GM21717 (cell line): ENCODE measurements around the gene SRRM1.
A peak's percentile ranks its signal among the peaks of the same experiment; 100 is the strongest.

ENCODE experiments used
- ATAC-seq: cut with Tn5 transposase; IDR thresholded peaks from one replicate; pipeline ENCODE4 v1.9.1; 2021; ENCODE audit warnings: mild to moderate bottlenecking, moderate library complexity; ENCODE audit not compliant: unreplicated experiment

SRRM1 gene, protein sequence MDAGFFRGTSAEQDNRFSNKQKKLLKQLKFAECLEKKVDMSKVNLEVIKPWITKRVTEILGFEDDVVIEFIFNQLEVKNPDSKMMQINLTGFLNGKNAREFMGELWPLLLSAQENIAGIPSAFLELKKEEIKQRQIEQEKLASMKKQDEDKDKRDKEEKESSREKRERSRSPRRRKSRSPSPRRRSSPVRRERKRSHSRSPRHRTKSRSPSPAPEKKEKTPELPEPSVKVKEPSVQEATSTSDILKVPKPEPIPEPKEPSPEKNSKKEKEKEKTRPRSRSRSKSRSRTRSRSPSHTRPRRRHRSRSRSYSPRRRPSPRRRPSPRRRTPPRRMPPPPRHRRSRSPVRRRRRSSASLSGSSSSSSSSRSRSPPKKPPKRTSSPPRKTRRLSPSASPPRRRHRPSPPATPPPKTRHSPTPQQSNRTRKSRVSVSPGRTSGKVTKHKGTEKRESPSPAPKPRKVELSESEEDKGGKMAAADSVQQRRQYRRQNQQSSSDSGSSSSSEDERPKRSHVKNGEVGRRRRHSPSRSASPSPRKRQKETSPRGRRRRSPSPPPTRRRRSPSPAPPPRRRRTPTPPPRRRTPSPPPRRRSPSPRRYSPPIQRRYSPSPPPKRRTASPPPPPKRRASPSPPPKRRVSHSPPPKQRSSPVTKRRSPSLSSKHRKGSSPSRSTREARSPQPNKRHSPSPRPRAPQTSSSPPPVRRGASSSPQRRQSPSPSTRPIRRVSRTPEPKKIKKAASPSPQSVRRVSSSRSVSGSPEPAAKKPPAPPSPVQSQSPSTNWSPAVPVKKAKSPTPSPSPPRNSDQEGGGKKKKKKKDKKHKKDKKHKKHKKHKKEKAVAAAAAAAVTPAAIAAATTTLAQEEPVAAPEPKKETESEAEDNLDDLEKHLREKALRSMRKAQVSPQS

DNA sequence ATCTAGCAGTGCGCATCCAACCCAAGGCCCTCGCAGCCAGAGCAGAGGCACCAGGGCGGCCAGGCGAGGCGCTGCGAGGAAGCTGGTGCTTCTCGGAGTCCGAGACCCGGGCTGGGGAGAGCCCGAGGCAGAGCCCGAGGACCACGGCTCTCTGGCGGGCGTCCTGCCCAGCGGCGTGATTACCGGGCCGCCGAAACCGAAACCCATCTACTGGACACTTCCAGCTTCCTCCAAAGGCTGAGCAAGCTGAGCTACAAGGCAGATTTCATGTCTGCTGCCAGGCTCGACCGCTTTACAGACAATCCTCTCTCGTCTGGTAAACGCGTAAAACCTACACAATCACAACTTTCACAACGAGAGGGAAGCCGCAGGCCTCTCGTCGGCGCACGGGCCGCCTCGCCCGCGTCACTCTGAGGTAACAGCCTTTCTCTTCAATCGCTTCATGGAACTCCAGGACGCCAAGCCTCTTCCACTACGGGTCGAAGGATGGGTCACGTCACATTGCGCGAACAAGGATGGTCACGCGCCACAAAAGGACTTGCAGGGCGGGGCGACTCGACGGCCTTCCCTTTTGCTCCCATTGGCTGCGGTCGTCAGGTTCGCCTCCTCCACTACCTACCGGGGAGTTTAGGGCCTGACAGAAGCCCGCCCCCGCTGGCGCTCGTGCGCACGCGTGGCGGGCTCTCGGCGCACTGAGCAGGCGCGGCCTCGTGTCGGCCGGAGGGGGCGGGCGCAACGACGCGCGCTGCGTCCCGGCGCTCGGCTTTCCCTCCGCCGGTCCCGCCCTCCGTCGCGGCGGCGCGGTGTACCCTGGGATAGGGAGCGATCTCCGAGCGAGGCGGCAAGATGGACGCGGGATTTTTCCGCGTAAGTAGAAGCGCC, at the start of gene SRRM1:
SRRM1 (plus strand) TSS at position 822 of the 882 bp plus-strand sequence; CDS start at position 847, 25 bp downstream.
- ATAC-seq, result peak; percentile 89

DNA sequence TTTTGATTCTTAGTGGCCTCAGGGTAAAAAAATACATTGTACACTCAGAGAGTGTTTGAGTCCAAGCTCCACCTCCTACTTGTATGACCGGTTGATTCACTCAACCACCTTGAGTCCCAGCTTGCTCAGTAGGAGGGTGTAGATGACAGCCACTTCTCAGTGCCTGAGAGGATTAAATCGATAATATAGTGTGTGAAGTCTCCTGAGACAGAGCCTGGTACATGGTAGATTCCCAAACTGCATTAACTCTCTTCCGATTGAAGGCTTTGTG, 48.8 kb upstream of the SRRM1 start:
- ATAC-seq, result no peak

DNA sequence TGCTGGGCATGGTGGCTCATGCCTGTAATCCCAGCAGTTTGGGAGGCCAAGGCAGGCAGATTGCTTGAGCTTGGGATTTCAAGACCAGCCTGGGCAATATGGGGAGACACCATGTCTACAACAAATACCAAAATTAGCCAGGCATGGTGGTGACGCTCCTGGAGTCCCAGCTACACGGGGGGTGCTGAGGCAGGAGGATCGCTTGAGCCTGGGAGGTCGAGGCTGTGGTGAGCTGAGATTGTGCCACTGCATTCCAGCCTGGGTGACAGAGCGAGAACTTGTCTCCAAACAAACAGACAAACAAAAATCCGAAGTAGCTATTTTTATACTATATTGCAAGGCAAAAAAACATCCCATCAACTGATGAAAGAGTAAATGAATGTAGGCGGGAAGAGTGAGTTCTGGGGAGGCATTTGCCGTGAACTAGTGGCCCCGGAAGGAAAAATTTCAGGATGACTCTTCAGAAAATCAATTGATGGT, 46.7 kb upstream of the SRRM1 start:
- ATAC-seq, result no peak

DNA sequence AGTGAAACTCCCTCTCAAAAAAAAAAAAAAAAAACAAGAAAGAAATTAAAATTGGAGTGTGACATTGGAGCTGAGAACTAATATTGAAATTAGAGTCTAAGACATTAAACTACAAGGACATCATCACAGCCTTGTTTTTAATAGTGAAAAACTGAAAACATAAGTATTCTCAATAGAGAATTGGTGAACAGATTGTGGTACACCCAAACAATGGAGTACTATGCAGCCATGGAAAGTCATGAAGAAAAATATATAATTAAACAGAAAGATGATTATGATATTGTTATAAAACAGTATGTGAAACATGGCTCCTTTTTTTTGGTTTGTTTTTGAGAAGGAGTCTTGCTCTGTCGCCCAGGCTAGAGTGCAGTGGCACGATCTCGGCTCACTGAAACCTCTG, 43.8 kb upstream of the SRRM1 start:
- no peak for ATAC-seq

DNA sequence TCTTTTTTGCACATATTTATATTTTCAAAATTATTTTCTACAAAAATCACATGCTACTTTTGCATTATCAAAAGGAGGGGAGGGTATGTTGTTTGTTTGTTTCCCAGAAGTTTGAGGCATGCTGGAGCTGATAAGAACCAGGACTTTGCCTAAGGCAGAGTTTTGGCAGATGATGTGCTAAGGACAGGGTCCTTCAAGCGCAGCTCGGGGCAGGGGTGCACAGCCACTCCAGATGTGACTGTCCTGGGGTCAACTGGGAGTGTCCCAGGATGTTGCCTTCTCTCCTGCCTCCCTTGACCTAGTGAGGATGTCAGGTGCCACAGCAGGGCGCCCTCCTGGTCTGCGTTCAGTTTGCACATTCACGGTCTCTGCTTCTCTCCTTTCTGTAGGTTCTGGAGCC, 42.6 kb upstream of the SRRM1 start:
- ATAC-seq, result no peak

DNA sequence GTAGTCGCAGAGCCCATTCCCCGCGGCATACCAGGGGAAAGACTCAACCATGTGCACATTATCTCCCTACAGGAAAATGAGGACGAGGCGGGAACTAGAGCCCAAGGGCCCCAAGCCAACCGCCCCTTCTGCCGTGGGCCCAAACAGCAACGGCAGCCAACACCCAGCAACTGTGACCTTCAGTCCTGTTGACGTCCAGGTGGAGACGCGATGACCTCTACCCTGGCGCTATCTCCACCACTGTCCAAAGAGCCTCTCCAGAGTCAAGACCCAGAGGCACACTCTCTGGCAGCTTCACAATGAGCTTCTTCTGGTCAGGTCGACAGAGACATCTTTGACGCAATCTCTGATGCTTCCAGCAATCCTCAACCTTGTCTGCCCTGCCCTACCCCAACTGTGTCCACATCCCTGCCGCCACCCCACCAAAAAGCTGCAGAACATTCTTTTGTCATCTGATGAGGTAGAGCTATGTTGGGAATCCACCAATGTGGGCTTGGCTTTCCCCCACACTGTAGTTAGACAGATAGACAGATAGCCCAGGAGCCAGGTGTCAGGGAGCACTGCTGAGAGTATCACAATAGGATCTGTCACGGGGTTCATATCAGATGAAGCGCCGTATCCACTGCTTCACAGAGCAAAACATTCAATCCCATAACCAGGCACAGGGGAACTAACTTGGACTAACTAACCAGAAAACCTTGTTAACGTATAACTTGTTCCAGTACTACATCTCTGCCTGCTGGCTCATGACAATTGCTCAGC, 37.4 kb upstream of the SRRM1 start:
- ATAC-seq, result no peak

DNA sequence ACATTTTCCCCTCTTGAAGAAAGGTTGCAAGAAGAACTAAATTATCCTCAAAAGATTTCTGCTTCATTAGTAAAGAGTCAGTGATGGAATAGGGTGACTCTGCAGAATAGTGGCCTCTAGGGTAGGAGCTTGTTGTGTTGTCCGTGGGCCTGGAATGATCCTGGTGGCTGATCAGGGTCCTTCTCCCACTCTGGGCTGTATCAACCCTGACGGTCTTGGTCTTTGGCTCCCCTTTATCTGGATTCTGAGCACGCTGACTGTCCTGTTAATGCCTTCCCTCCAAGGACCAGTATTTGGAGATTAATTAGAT, 36.9 kb upstream of the SRRM1 start:
- ATAC-seq, result no peak

DNA sequence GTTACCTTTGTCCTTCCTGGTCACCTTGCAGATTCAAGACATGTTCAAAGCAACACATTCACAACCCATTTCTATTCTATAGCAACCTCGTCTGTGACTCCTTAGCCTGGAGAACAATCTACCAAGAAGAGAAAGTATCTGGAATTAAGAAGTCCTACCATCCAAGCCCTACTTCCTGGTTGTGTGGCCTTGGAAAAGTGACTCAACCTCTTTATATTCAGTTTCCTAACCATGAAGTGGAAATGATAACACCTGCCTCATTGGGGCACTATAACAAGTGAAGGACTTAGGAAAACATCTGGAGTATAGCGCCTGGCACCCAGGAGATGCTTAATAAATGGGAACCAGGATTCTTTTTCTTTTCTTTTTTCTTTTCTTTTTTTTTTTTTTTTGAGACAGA, 36.5 kb upstream of the SRRM1 start:
- no peak for ATAC-seq

DNA sequence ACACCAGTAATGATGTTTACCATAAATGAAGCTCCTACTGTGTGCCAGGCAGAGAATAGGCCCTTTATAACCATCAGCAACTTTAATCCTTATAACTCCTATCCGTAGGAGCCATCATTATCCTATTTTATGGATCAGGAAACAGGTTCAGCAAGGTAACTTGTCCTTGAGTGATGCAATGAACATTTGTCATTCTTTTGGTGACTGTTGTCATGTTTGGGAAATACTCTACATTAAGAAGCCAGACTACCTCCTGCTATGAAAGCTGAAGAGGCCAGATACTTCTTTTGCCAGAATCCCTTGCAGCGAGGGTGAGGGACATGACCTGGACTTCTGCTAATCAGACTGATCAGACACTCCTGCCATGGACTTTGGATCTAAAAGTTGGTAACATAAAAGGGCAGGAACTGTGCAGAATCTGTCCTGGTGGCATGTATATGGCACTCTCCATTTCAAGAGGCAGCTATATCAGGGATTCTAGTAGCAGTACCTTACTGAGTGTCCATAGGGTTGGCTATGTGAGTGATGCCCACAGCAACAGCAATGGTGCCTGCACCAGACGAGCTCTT, 33.1 kb upstream of the SRRM1 start:
- no peak for ATAC-seq

DNA sequence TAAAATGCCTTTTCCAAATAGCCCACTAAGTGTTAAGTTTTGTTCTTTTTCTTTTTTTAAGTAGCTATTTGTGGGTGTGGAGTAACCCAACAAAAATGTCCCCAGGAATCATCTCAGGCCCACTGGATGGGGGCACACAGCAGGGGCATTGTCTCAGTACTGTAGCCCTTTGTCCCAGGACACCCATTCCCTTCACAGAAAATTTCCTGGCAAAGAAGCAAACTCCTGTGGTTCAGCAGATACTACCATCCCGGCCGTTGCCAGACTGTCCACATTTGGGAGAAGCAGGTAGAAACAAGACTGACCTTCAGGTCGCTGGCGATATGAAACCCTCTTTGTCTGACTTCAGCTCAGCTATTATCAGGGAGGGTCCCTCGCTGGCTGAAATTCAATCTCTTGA, 23.7 kb upstream of the SRRM1 start:
- ATAC-seq, result no peak

DNA sequence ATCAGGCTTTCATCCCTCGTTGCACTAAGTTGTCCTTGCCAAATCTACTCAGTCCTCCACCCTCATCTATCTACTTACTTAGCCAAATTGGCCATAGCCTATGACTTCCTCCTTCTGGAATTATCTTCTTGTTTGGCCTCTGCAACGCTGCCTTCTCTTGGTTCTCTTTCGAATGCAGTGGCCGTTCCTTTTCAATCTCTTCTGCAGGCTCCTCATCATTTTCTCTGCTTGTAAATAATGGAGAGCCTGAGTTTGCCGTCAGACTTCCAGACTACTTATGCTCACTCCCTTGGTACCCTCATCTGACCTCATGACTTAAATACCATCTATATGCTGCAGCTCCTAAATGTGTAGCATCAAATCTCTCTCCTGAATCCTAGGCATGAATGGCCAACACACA, 22.4 kb upstream of the SRRM1 start:
- no peak for ATAC-seq

DNA sequence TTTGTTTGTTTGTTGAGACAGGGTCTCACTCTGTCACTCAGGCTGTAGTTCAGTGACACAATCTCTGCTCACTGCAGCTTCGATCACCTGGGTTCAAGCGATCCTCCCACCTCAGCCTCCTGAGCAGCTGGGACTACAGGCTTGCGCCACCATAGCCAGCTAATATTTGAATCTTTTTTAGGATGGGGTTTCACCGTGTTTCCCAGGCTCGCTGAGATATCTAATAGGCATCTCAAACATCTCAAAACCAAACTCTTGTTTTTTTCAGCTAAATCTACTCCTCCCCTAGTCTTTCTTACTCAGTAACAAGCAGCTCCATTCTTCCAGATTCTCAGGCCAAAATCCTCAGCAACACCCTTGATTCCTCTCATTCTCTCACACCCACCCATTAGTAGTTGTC, 22.0 kb upstream of the SRRM1 start:
- ATAC-seq, result no peak

DNA sequence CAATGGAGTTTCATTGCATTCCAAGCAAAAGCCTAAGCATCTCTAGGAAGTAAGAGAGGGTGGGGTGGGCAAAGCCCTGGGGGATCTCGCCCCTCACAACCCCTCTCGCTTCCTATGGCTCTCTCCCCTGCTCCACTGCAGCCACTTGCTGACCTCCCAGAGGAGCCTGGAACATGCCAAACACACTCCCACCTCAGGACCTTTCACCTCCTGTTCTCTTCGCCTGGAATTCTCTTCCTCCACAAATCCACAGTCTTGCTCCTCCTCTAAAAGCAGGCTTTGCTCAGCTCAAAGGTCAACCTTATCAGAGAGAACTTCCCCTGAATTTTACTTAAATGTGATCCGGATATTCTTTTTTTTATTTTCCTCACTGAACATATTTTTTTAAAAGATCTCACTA, 20.9 kb upstream of the SRRM1 start:
- ATAC-seq, result no peak

DNA sequence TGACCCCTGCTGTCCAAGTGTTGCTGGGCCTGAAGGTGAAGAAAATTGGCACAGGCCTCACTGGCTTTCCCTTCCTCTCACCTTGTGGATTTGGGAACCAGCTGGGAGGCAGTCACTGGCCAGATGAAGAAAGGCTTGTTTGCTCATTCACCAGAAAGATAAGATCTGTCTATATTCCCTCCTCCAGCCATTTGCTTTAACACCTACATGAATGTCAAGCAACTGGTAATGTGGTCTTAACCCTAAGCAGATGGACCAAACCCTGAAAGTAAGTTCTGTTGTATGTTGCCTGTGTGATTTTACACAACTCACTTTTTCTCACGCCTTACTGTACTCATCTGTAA, 10.3 kb upstream of the SRRM1 start:
- ATAC-seq, result no peak

DNA sequence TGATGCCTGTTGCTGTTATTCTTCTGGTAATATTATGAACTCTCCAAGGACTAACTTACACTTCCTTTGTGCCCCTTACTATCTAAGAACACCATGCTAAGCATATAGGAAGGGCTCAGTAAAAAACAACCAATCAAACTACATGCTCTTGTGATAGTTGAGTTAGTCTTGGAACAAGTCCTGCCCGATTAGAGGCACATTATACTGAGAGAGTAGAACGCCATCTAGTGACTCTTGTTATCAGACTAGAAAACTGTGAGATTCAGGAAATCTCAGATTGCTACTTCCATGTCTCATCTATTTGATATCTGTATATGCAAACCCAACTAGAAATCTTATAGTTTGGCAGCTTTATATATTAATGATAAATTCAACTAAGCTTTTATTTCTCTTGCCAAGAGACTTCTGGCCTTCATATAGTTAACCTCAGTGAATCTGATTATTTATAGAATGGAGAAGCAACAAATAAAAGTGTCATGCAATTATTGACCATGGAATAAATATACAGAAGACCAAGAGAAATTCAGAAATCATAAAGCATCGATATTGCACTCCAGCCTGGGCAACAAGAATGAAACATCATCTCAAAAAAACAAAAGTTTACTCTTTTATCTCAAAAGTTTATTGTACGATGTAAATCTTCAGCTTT, 7.8 kb upstream of the SRRM1 start:
- ATAC-seq, result no peak

DNA sequence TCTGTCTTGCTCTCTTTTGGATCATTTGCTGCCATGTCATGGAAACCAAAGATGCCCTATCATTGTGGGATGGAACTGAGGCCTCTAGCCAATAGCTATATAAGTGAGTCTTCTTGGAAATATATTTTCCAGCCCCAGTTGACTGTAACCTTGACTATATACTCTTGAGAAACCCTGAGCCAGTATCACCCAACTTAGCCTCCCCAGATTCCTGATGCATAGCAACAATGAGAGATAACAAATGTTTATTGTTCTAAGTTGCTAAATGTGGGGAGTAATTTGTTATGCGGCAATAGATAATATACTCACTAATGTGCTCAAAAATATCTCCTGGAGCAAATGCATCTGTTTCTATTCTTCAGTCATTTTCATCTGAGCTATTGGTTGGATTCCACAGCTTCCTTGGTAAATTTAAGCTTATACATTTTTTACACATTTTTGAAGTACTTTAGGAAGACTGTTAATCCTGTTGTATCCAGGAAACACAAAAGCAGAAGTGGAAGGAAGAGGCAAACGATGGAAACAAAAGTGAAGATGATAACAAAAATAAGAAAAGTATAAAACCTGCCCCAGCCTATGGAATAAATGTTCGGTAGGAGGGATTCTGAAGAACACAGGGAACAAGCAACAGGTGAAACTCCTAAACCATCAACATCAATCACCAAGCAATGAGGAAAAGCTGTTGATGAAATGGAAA, 6.3 kb upstream of the SRRM1 start:
- no peak for ATAC-seq

DNA sequence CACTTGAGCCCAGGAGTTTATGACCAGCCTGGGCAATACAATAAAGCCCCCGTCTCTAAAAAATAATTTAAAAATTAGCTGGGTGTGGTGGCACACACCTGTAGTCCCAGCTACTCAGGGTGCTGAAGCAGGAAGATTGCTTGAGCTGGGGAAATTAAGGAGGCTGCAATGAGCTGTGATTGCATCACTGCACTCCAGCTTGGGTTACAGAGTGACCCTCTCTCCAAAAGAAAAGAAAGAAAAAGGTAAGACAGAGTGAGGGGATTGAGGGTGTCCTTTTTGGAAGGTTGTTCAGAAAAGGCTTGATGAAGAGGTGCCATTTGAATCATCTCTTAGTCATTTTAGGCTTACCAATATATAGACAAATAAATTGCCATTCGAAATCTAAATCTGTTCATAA, 4.0 kb upstream of the SRRM1 start:
- ATAC-seq, result no peak

DNA sequence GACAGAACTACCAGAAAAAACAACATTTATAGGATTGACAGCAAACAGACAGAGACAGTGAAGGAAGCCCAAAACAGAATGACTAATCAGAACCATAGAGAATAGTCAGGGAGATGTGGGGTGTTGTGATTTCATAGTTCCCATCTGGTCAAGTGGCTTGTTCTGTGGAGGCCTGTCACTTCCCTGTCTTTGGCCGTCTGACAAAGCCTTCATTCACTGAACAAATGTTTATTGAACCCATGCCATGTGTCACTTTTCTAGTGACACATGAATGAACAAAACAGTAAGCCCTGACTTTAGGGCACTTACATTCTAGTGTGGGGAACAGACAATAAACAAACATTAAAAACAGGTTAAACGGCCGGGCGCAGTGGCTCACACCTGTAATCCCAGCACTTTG, 3.2 kb upstream of the SRRM1 start:
- ATAC-seq, result no peak

DNA sequence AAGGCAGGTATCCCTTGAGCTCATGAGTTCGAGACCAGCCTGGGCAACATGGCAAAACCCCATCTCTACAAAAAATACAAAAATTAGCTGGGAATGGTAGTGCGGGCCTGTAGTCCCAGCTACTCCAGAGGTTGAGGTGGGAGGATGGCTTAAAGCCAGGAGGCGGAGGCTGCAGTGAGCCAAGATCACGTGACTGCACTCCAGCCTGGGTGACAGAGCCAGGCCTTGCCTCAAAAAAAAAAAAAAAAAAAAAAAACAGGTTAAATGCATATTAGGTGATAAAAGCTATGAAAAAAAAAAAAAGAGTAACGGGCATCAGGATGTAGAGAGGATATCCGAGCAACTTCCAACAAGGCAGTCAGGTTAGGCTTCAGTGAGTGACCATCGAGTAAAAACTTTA, 2.8 kb upstream of the SRRM1 start:
- ATAC-seq, result no peak
